Stimulated activated CD4-positive, alpha-beta T cell treated with anti-CD3 and anti-CD28 coated beads, TNF-alpha, amount 100 ng/mL, for 48 hours (primary cell): ENCODE measurements around the gene MYPOP.
"Not testable (repeated sequence)": the region's sequence is repeated elsewhere in the genome, so short reads cannot be mapped to it uniquely, and the experiment has no call there.

Experiments used
- DNase-seq, 3 donors: peaks; one replicate each; pipeline ENCODE4 v3.0.0-alpha.2; 2020; ENCODE audit warnings: low read depth in 3 of 3

Gene MYPOP

DNA sequence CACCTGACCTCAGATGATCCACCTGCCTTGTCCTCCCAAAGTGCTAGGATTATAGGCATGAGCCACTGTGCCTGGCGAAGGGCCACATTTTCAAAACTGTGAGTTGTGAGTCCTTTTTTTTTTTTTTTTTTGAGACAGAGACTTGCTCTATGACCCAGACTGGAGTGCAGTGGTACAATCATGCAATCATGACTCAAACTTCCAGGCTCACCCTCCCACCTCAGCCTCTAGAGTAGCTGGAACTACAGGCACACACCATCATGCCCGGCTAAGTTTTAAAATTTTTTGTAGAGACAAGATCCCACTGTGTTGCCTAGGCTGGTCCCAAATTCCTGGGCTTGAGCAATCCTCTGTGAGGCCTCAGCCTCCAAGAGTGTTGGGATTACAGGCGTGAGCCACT is 3.8 kb upstream of the MYPOP start:
- no peak for DNase-seq

- no peak for DNase-seq
These were observed 2.6 kb upstream of the MYPOP start for GRCh38 chr19:45905011-45905410.

DNA sequence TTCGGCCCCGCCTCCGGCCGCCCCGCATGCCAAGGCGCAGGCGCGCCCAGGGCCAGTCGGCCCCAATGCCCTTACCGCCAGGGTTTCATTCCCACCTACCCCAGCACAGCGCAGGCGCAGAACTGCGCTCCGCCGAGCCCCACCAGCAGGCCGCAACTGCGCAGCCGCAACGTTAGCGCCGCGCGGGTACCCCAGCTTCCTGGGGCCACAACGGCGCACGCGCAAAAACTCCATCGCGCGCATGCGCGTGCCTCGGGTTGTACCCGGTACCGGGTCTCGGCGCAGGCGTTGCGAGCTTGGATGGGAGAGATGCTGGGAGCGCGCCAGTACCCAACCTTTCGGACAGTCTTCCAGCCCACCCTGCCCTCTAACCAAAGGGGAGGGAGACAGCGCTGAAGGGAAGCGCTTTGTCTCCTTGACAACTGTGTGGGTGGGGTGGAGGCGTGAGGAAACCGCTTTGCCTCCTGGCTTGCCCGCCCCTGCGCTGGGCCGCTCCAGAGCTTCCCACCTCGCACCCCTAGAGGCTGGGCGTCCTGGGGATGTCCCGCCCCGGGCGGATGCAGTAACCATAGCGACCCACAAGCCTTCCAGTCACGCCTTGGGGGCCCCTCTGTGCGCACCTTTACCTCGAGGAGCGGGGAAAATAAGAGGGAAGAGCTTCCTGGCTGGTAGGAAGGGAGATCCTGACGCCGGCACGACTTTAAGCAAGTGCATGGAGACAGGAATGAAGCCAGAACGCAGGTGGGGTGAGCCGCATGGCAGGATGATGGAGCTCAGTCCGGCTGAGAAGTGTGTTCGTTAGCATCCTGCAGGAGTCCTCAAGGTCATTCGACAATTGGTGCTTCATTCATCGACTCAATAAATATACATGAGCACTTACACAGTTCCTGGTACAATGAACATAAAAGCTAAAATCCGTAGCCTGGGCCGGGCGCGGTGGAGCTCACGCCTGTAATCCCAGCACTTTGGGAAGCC is 525 bp upstream of the MYPOP start:
- peak; percentile 98 to 99 (median 98) for DNase-seq

GRCh38 chr19:45901432-45901911 is 941 bp downstream of the MYPOP start:
- no peak for DNase-seq

DNA sequence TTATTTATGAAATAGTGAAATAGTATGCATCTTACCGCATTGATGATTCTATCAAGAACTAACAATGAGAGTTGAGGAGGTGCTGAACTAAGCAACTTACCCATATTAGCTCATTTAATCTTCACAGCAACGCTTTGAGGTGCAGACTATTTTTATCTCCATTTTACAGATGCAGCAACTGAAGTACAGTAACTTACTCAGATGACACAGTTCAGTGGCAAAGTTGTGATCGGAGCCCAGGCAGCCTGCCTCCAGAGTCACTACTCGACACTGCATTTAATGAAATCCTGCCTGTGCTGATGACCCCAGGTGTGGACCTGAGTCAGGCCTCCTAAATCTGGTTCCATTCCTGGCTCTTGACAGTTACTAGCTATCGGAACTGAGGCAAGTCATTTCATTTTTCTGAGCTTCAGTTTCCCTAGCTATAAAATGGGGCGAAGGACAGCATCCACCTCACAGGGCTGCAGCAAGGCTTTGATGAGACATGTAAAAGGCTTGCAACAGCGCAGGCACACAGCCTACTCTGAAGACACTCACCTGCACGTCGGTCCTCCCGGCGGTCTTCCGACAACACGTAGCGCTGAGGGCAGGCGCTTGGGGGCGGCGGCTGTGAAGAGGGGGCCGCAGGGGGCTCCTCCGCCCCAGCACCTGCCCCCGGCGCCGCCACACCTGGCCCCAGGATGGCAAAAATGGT is 1.5 kb downstream of the MYPOP start:
- DNase-seq: no peak

DNA sequence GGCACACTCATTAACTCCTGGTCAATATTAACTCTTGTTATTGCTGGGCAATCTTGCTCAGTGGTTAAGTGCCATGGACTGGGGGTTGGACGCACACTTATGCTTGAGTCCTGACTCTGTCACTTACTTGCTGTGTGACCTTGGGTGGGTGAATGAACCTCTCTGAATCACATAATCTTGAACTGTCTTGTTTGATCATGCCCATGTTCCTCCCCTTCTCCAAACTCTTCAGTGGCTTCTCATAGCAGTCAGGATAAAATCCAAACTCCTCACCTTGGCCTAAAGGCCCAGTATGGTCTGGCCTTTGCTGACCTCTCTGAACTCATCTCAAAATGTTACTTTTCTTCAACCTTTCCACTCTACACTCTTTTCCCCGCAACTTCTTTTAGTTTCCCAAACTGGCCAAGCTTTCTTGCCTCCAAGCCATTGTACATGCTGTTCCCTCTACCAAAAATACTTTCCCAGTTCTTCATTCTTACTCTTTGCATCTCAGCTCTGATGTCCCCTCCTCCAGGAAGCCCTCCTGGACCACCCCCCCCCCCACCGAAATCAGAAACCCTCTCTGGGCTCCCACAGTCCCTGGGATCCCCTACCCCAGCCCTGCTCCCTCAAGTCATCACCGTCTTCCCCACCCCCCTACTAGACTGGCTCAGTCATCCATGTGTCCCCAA is 2.4 kb downstream of the MYPOP start:
- DNase-seq: no peak

- DNase-seq: no peak
These were observed 3.2 kb downstream of the MYPOP start for GRCh38 chr19:45899253-45899652.

GRCh38 chr19:45897261-45897812 is 5.1 kb downstream of the MYPOP start:
- DNase-seq: no peak

DNA sequence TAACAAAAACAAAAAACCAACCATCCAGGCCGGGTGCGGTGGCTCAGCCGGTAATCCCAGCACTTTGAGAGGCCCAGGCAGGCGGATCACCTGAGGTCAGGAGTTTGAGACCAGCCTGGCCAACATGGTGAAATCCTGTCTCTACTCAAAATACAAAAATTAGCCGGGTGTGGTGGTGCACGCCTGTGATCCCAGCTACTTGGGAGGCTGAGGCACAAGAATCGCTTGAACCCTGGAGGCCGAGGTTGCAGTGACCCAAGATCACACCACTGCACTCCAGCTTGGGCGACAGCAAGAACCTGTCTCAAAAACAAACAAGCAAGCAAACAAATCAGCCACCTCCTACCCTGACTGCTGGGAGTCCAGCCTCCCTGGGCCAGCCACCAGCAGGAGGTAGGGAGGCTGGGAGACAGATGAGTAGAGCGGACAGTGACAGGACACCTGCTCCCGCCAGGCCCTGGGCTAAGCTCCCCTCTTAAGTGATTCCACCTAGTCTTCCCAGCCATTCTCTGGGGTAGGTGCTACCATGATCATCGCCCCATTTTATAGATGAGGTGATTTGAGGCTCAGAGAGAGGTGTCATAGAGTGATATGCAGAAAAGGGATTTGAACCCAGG is 6.3 kb downstream of the MYPOP start:
- not testable (repeated sequence) for DNase-seq

GRCh38 chr19:45895519-45895972 is 6.9 kb downstream of the MYPOP start:
- no peak for DNase-seq

- no peak for DNase-seq
These were observed 11.5 kb downstream of the MYPOP start for GRCh38 chr19:45890877-45891276.

DNA sequence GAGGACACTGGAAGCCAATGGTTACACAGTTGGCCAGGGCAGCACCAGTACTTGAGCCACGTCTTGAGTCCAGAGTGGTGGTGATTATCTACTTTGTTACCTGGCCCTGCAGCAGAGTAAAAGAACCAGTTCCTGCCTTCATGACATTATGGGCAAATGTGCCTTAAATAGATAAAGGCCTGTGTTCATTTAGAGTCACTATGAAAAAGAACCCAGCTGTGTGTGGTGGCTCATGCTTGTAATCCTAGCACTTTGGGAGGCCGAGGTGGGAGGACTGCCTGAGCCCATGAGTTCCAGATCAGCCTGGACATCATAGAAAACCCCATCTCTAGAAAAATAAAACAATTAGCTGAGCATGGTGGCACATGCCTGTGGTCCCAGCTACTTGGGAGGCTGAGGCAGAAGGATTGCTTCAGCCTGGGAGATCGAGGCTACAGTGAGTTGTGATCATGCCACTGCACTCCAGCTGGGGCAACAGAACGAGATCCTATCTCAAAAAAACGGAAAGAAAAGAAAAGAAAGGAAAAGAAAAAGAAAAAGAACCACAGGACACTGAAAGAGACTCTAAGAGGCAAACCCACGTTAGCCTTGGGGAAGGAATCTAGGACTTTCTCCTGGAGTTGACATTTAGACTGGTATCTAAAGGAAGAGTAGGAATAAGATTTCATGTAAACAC is 13.1 kb downstream of the MYPOP start:
- no peak for DNase-seq

DNA sequence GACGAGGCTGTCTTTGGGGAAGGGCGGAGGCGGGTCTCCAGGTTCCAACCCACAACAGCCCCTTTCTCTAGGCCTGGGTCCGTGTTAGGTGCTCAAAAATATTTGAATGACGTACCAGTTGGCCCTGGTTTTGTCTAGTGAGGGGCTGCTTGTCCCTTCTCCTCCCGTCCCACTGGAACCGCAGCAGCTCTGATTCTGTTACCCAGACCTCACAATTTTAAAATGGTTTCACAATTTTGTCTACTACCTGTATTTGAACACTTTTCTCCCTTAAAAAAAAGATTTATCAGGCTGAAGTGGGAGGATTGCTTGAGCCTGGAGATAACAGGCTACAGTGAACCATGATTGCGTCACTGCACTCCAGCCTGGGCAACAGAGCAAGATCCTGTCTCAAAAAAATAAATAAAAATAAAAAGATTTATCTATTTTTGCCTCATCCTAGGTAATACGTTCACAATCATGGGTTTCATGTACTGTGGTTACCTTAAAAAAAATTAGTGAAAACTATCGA is 15.2 kb downstream of the MYPOP start:
- no peak for DNase-seq

GRCh38 chr19:45886427-45887199 is 15.8 kb downstream of the MYPOP start:
- peak; percentile 78 to 89 (median 86) for DNase-seq

- DNase-seq: peak; percentile 78 to 84 (median 78)
These were observed 16.6 kb downstream of the MYPOP start, which contains the start of gene IRF2BP1 for GRCh38 chr19:45885556-45886426. IRF2BP1 (minus strand) TSS chr19:45886141; CDS start chr19:45885774, 367 bp downstream.

DNA sequence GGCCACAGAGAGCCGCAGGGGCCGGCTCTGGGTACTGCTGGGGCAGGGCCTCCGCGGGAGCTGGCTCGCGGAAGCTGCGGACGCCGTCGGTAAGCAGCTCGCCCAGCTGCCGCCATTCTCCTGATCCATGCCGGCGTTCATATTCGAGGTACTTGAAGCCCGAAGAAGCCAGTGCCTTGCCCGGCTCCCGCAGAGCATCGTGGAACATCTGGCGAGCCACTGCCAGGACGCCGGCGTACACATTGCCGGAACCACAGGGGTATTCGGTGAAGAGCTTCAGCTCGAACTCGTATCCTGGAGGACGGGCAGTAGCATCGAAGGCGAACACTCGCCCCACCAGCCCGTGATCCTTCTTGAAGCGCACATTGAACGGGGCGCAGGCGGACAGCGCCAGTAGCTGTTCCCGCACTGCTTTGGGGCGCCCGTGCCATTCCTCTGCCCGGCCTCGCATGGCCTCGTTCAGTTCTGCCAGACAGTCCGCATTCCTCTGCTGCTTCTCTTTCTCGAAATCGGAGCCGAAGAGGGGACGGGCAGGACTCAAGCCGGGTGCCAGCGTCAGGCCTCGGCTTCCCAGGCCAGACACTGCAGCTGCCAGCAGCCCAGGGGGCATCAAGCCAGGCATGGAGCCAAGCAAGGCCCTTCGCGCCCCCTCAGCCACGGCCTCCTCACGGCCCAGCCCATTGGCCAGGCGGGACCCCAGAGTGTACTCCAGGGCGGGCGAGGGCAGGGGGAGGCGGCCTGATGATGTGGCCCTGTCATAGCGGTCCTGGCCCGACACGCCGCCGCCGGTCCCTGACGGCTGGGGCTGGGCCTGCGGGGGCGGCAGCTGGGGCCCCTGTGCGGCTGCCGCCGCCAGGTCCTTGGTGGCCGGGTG is 17.5 kb downstream of the MYPOP start:
- DNase-seq: no peak

DNA sequence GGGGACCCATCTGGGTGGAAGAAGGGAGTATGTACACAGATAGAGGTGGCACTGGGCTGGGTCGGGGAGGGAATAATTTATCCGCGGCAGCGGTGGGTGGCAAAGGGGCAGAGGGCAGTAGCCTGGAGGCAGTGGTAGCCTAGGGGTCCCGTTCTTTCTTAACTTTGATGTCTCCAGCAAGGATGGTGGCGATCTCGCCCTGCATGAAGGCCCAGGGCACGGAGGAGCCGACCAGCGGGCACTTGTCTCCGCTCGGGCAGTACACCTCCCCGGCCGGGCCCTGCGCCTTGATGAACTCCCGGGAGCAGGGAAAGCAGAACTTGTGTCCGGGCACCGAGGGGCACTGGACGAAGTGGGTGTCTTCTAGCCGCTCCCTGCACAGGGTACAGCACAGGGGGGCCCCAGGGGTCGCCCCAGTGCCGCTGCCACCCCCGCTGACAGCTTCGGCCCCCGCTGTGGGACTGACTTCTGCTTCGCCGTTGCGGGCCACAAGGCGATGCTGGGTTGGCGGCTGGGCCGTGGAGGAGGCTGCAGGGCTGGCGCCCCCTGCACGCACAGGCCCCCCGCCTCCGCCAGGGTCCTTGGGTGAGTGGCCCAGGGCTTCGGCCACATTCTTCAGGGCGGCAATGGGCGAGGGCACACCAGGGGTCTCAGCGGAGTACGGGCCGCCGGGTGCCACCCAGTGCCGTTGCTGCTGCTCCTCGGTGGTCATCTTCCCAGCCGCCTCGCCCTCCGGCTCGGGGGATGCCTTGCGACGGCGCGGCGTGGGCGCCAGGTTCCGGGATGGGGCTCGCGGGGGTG is 18.3 kb downstream of the MYPOP start:
- DNase-seq: no peak
